Measurements from ENCODE around the gene FHDC1. TPM values are rescaled to one million over a fixed set of nuclear protein-coding genes. Genes with fewer than 3 reads are reported as not detected.

The FHDC1 gene
- total and polyA plus RNA-seq, 8 donors: 2.9 to 13.4 (median 5.5) TPM

- no peak for DNase-seq
- H3K36me3 ChIP-seq: peaks cover 0 to 13% (median 6%) of the 10 kb centered on the region in 4 donors
- WGBS, 5 donors: 88 to 97% (median 93%) methylated on average over 2 of the region's 2 CpGs
- TF ChIP-seq CTCF (IDR thresholded peaks at IDR 0.05) (no peak), POLR2A (IDR thresholded peaks at IDR 0.05) (no peak), POLR2AphosphoS5 (IDR thresholded peaks at IDR 0.05) (no peak), EP300 (IDR thresholded peaks at IDR 0.05) (no peak)
- H3K27me3 ChIP-seq: peaks cover 0 to 51% (median 16%) of the 10 kb centered on the region in 3 donors
- no peak overlapping the region for H3K27ac ChIP-seq
- H3K4me3 ChIP-seq: no peak overlapping the region
- peaks cover 24 to 44% (median 40%) of the 10 kb centered on the region in 4 donors for H3K4me1 ChIP-seq
- no peaks in the 10 kb centered on the region for H3K9me3 ChIP-seq
- intact Hi-C loops (cut with DNase I; ENCODE audit: low total_unique reads): no loop called here
Observed at GRCh38 chr4:152939621-152940020, 3.5 kb downstream of the FHDC1 start.

GRCh38 chr4:152940461-152940860 is 4.3 kb downstream of the FHDC1 start:
- H3K27ac ChIP-seq: no peak overlapping the region
- no peaks in the 10 kb centered on the region for H3K9me3 ChIP-seq
- peaks cover 18 to 45% (median 39%) of the 10 kb centered on the region in 4 donors for H3K4me1 ChIP-seq
- H3K36me3 ChIP-seq: peaks cover 0 to 13% (median 6%) of the 10 kb centered on the region in 4 donors
- intact Hi-C loops (cut with DNase I; ENCODE audit: low total_unique reads): no loop called here
- 80 to 89% (median 82%) methylated on average over 2 of the region's 2 CpGs for WGBS, 5 donors
- TF ChIP-seq POLR2A (IDR thresholded peaks at IDR 0.05): no peak
- no peak for TF ChIP-seq EP300 (IDR thresholded peaks at IDR 0.05)
- no peak for TF ChIP-seq POLR2AphosphoS5 (IDR thresholded peaks at IDR 0.05)
- TF ChIP-seq CTCF (IDR thresholded peaks at IDR 0.05): no peak
- H3K4me3 ChIP-seq: no peak overlapping the region
- DNase-seq: no peak
- peaks cover 0 to 46% (median 16%) of the 10 kb centered on the region in 3 donors for H3K27me3 ChIP-seq

GRCh38 chr4:152941411-152941810 is 5.3 kb downstream of the FHDC1 start:
- Histone ChIP-seq H3K36me3 (peaks cover 0 to 13% (median 6%) of the 10 kb centered on the region in 4 donors), H3K27me3 (peaks cover 0 to 37% (median 8%) of the 10 kb centered on the region in 3 donors), H3K9me3 (no peaks in the 10 kb centered on the region), H3K27ac (no peak overlapping the region), H3K4me1 (peaks cover 10 to 36% (median 30%) of the 10 kb centered on the region in 4 donors), H3K4me3 (no peak overlapping the region)
- WGBS, 5 donors: 70 to 89% (median 81%) methylated on average over 1 of the region's 1 CpG
- no peak for TF ChIP-seq POLR2A (IDR thresholded peaks at IDR 0.05)
- TF ChIP-seq CTCF (IDR thresholded peaks at IDR 0.05): no peak
- no peak for TF ChIP-seq POLR2AphosphoS5 (IDR thresholded peaks at IDR 0.05)
- TF ChIP-seq EP300 (IDR thresholded peaks at IDR 0.05): no peak
- DNase-seq: no peak
- intact Hi-C loops (cut with DNase I; ENCODE audit: low total_unique reads): no loop called here

- no peak for TF ChIP-seq POLR2AphosphoS5 (IDR thresholded peaks at IDR 0.05)
- Histone ChIP-seq H3K4me3 (no peak overlapping the region), H3K9me3 (no peaks in the 10 kb centered on the region), H3K27me3 (peaks cover 0 to 27% (median 0%) of the 10 kb centered on the region in 3 donors), H3K36me3 (peaks cover 0 to 13% (median 6%) of the 10 kb centered on the region in 4 donors), H3K27ac (no peak overlapping the region), H3K4me1 (peaks cover 10 to 26% (median 21%) of the 10 kb centered on the region in 4 donors)
- DNase-seq: no peak
- WGBS, 5 donors: 73 to 83% (median 80%) methylated on average over 2 of the region's 2 CpGs
- intact Hi-C loops (cut with DNase I; ENCODE audit: low total_unique reads): no loop called here
Observed at GRCh38 chr4:152942346-152942745, 6.2 kb downstream of the FHDC1 start.

GRCh38 chr4:152943672-152944071 is 7.5 kb downstream of the FHDC1 start:
- Histone ChIP-seq H3K9me3 (no peaks in the 10 kb centered on the region), H3K27me3 (peaks cover 0 to 14% (median 0%) of the 10 kb centered on the region in 3 donors), H3K36me3 (peaks cover 0 to 13% (median 6%) of the 10 kb centered on the region in 4 donors), H3K27ac (peak overlapping the region in 3 of 5 donors; percentile 28 to 57 (median 56)), H3K4me3 (no peak overlapping the region), H3K4me1 (peaks cover 0 to 15% (median 9%) of the 10 kb centered on the region in 4 donors)
- no peak for TF ChIP-seq POLR2A (IDR thresholded peaks at IDR 0.05)
- TF ChIP-seq POLR2AphosphoS5 (IDR thresholded peaks at IDR 0.05): no peak
- peak in 1 of 2 donors; percentile 74 for DNase-seq
- intact Hi-C loops (cut with DNase I; ENCODE audit: low total_unique reads): no loop called here
- 61 to 83% (median 72%) methylated on average over 6 of the region's 6 CpGs for WGBS, 5 donors
